K562 (cell line): Measurements from ENCODE around the gene POLR3A. TPM values are rescaled to one million over a fixed set of nuclear protein-coding genes. Genes with fewer than 3 reads are reported as not detected.
A peak's percentile ranks its signal among the peaks of the same experiment; 100 is the strongest.

Experiments used
- ATAC-seq: fragments of 200-7000 bp; cut with Tn5 transposase; 3 replicates; pipeline ENCODE4 v1.9.1; 2020; ENCODE audit warnings: moderate library complexity
- BruUV-seq: library from RNA; stranded (reverse); fragments of 400-500 nt; replicated peaks from 2 replicates; lab custom pipeline; 2021; lab: Mats Ljungman, UMichigan
- CTCF ChIA-PET: fragments of 300-600 bp; formaldehyde crosslinking; extraction: SDS; loops from one replicate; lab custom pipeline; 2021; ENCODE audit warnings: low intra/inter-chr PET ratio; lab: Yijun Ruan, JAX
- POLR2A ChIA-PET: fragments of 300-600, 350-650 bp; sonication (Branson Sonifier 250); formaldehyde crosslinking; extraction: SDS; loops from one replicate; lab custom pipeline; 2021; ENCODE audit warnings: antibody characterized with exemption, inconsistent platforms; lab: Yijun Ruan, JAX
- DNase-seq, 4 experiments: peaks; one replicate each; pipeline versions ENCODE4 v3.0.0 to v3.0.0-alpha.2; 2011 to 2018; ENCODE audit warnings: low spot score in 3 of 4, mixed read lengths in 3 of 4; ENCODE audit errors: extremely low read depth in 1 of 4
- FAIRE-seq: peaks from 2 replicates; lab custom pipeline; 2011; peaks lifted over from hg19 to GRCh38; lab: Jason Lieb, UNC
- H2AFZ ChIP-seq: 2 replicates; pipeline ENCODE4 v1.6.0; 2011; ENCODE audit warnings: low read depth, low read length, control low read depth, inconsistent platforms
- H3K27ac ChIP-seq: fragments of 200-600 bp; 3 replicates; pipeline ENCODE4 v1.8.0; 2011; ENCODE audit warnings: low read depth, mild to moderate bottlenecking, control low read depth, inconsistent platforms, low read length, moderate library complexity, mixed read lengths; ENCODE audit errors: extremely low read depth
- H3K27me3 ChIP-seq, 2 experiments: fragments of 300-600 bp in 1 of 2; 2 replicates in 1 of 2; 3 replicates in 1 of 2; pipeline versions ENCODE4 v1.6.0 to v1.8.0; 2011; ENCODE audit warnings: inconsistent platforms in 2 of 2, low read length in 2 of 2, mild to moderate bottlenecking in 1 of 2, mixed read lengths in 1 of 2, moderate library complexity in 1 of 2; ENCODE audit not compliant: control insufficient read depth in 2 of 2, insufficient read depth in 2 of 2
- H3K36me3 ChIP-seq: fragments of 300-600 bp; 3 replicates; pipeline ENCODE4 v1.8.0; 2011; ENCODE audit warnings: mild to moderate bottlenecking, low read length, inconsistent platforms; ENCODE audit not compliant: control insufficient read depth, insufficient read depth
- H3K4me1 ChIP-seq, 2 experiments: fragments of 200-600 bp in 1 of 2; replicated peaks in 1 of 2; 2 replicates in 1 of 2; 3 replicates in 1 of 2; pipeline versions ENCODE4 v1.5.1 to v1.8.0; 2011; ENCODE audit warnings: inconsistent platforms in 2 of 2, low read length in 2 of 2, mild to moderate bottlenecking in 1 of 2, mixed read lengths in 1 of 2, moderate library complexity in 1 of 2; ENCODE audit not compliant: control insufficient read depth in 2 of 2, insufficient read depth in 2 of 2
- H3K4me2 ChIP-seq: 2 replicates; pipeline ENCODE4 v1.6.1; 2011; ENCODE audit warnings: low read length, control low read depth, inconsistent platforms, mixed read lengths; ENCODE audit not compliant: insufficient read depth
- H3K4me3 ChIP-seq: fragments of 200-600 bp; sonication (generic), shearing (Covaris generic); 2 replicates; pipeline ENCODE4 v1.5.1; 2016; ENCODE audit warnings: control low read depth, inconsistent platforms
- H3K79me2 ChIP-seq: fragments of 200-600 bp; 3 replicates; pipeline ENCODE4 v1.8.0; 2011; ENCODE audit warnings: low read length, inconsistent platforms; ENCODE audit not compliant: control insufficient read depth, insufficient read depth
- H3K9ac ChIP-seq, 2 experiments: 2 replicates each; pipeline versions ENCODE4 v1.6.0 to v1.6.1; 2011; ENCODE audit warnings: low read depth in 2 of 2, low read length in 2 of 2, control low read depth in 1 of 2, inconsistent platforms in 1 of 2, mild to moderate bottlenecking in 1 of 2, mixed read lengths in 1 of 2; ENCODE audit not compliant: insufficient read depth in 1 of 2
- H3K9me1 ChIP-seq: one replicate; pipeline ENCODE4 v1.6.0; 2011; ENCODE audit warnings: inconsistent platforms, mild to moderate bottlenecking, low read length, moderate library complexity; ENCODE audit not compliant: control insufficient read depth, insufficient read depth
- H3K9me3 ChIP-seq: replicated peaks from 2 replicates; pipeline ENCODE4 v1.5.1; 2011; ENCODE audit warnings: low read depth, low read length, inconsistent platforms; ENCODE audit not compliant: control insufficient read depth, insufficient read depth
- H4K20me1 ChIP-seq: replicated peaks from 2 replicates; pipeline ENCODE4 v1.6.1; 2011; ENCODE audit warnings: low read length, inconsistent platforms, mixed read lengths; ENCODE audit not compliant: control insufficient read depth, insufficient read depth
- BCOR ChIP-seq: fragments of 450-650 bp; IDR thresholded peaks from 2 replicates; pipeline ENCODE4 v1.6.1; 2016
- CBFB ChIP-seq: sonication (generic); formaldehyde crosslinking; IDR thresholded peaks from 2 replicates; pipeline ENCODE4 v1.4.0; 2020; ENCODE audit warnings: mild to moderate bottlenecking, missing genetic modification reagents
- CCAR2 ChIP-seq: fragments of 200-400 bp; formaldehyde crosslinking; IDR thresholded peaks from 2 replicates; pipeline ENCODE4 v1.6.1; 2017; ENCODE audit warnings: mild to moderate bottlenecking, low read depth, low read length
- CHD4 ChIP-seq: fragments of 200-600 bp; sonication (generic); IDR thresholded peaks from 3 replicates; pipeline ENCODE4 v1.6.1; 2012; ENCODE audit warnings: low read depth, mild to moderate bottlenecking, mixed read lengths, low read length, inconsistent platforms; ENCODE audit not compliant: insufficient read depth, insufficient replicate concordance, poor library complexity, severe bottlenecking
- E2F3 ChIP-seq: fragments of 250-450 bp; sonication (Bioruptor Pico); IDR thresholded peaks from 2 replicates; pipeline ENCODE4 v1.4.0; 2020; ENCODE audit warnings: mild to moderate bottlenecking
- GABPB2 ChIP-seq: fragments of 250-450 bp; sonication (Bioruptor Pico); conservative IDR thresholded peaks from 2 replicates; pipeline ENCODE4 v1.5.1; 2021; ENCODE audit warnings: mild to moderate bottlenecking
- NR4A1 ChIP-seq, 2 experiments: fragments of 250-450 bp in 1 of 2; fragments of 450-650 bp in 1 of 2; sonication (Bioruptor Pico) in 1 of 2; IDR thresholded peaks; 2 replicates each; pipeline versions ENCODE4 v1.4.0 to v1.6.1; 2016 to 2020; ENCODE audit warnings: mild to moderate bottlenecking in 2 of 2, missing compliant biosample characterization in 1 of 2, missing genetic modification characterization in 1 of 2, moderate library complexity in 1 of 2
- ZNF263 ChIP-seq: sonication (generic); formaldehyde crosslinking; IDR thresholded peaks from 2 replicates; pipeline ENCODE4 v1.8.0; 2022; ENCODE audit warnings: mild to moderate bottlenecking, missing genetic modification reagents, borderline replicate concordance
- WGBS: fragments of 100-300 bp; shearing (Covaris generic); methylation state at CpG from one replicate; pipeline ENCODE4 v1.1.6; 2016; ENCODE audit warnings: low coverage, mixed read lengths; ENCODE audit not compliant: insufficient coverage; ENCODE audit errors: missing lambda C conversion rate; 5-methylcytosine and 5-hydroxymethylcytosine counted together
- in situ Hi-C: fragments of 300-500 bp; cut with MboI; formaldehyde crosslinking; loops from 4 replicates; pipeline ENCODE4 v1.15.0; 2018; ENCODE audit warnings: inconsistent platforms, mixed read lengths
- intact Hi-C: fragments of 100-400 bp; cut with micrococcal nuclease; formaldehyde crosslinking; loops from 2 replicates; pipeline ENCODE4 v1.14.2; 2022
- polyA plus RNA-seq, 8 experiments: library from polyadenylated mRNA; depleted of rRNA in 4 of 8; stranded (reverse) in 5 of 8; unstranded in 3 of 8; fragments of >200 nt; fragmentation: Nextera tagmentation in 2 of 8; fragmentation: Illumina TruSeq in 1 of 8; extraction: Ambion mirVana in 2 of 8; extraction: Trizol in 1 of 8; gene quantifications; 2 replicates each; pipeline versions ENCODE4 v1.2.1 to v1.2.3, GENCODE V29; 2011 to 2014; ENCODE audit warnings: inconsistent platforms in 1 of 8, missing spikeins in 1 of 8
- total RNA-seq, 7 experiments: library from RNA; depleted of rRNA in 6 of 7; stranded (reverse); fragments of >200 nt in 6 of 7; fragmentation: Illumina TruSeq in 2 of 7; extraction: Trizol in 2 of 7; gene quantifications; 2 replicates each; pipeline versions ENCODE4 v1.2.1 to v1.2.3, GENCODE V29; 2011 to 2021; ENCODE audit warnings: low replicate concordance in 1 of 7
- TF ChIP-seq, protein P1 (sequence below): sonication (generic); formaldehyde crosslinking; IDR thresholded peaks from 2 replicates; pipeline ENCODE4 v1.9.0; 2022; ENCODE audit warnings: mild to moderate bottlenecking, missing genetic modification reagents
- TF ChIP-seq, protein P2 (sequence below): IDR thresholded peaks from 2 replicates; pipeline ENCODE4 v1.6.1; 2012; ENCODE audit warnings: low read depth, low read length, improper control_type of control experiment, borderline replicate concordance
- TF ChIP-seq, protein P3 (sequence below): fragments of 250-450 bp; sonication (Bioruptor Pico); IDR thresholded peaks from 2 replicates; pipeline ENCODE4 v1.5.0; 2021
- TF ChIP-seq, protein P4 (sequence below): fragments of 450-650 bp; IDR thresholded peaks from 2 replicates; pipeline ENCODE4 v1.6.1; 2017; ENCODE audit warnings: antibody characterized with exemption, mild to moderate bottlenecking

The POLR3A gene
- total and polyA plus RNA-seq, 9 of the 15 experiments (the other 6 are each of a cell fraction or from before 2014, with no cell fraction given), result 14.9 to 37.0 (median 26.7) TPM

DNA sequence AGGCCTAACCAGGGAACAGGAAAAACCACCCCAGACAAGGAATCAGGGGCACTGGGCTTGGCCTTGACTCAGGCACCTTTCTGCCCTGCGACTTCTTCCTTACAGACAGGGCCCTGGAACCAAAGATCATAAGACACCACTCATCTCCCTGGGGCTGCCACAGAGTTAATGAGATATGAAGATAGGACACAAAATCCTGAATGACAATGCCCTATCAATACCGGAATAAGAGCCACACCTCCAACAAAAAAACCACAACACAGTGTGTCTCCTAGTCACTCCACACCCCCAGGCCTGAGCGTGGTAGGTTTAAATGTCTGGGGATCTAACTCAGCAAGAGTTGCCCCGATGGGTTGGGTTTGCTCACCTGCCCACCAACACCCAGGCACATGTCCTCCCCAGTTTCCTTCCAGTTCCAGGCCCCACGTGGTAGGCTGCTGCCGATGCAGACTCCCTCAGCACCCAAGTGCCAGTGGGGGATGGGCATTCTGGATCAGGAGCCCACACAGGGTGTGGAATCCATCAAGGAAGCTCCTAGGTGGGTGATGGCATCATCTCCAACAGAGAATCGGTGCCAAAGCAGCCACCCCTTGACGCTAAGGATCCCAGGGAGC lies 106.6 kb downstream of the POLR3A start:
- no peaks in the 10 kb centered on the region for H3K9me1 ChIP-seq
- H3K9me3 ChIP-seq, result no peaks in the 10 kb centered on the region
- peak overlapping the region; percentile 20; the same call in 1 of the 2 replicates for H3K4me2 ChIP-seq
- no peak for DNase-seq
- POLR2A ChIA-PET, result interaction anchor here (0.6 to 10.4 kb wide), 4 partner anchors 11 to 69 kb away, joined by 3 to 89 read pairs (median 43); no protein-coding TSS in a partner anchor
- H3K79me2 ChIP-seq, result peaks cover 76% of the 10 kb centered on the region
- peaks cover 22% of the 10 kb centered on the region for H4K20me1 ChIP-seq
- in situ Hi-C loops, result no loop called here
- H3K27ac ChIP-seq, result no peak overlapping the region
- H3K27me3 ChIP-seq, result no peaks in the 10 kb centered on the region
- no peak overlapping the region for H3K4me3 ChIP-seq
- H3K4me1 ChIP-seq, result peaks cover 36 to 46% of the 10 kb centered on the region in 2 experiments; a peak in 4 of 5 replicates
- intact Hi-C loops, result no loop called here
- no TSS peak for BruUV-seq
- WGBS, result 48% methylated on average over 8 of the region's 8 CpGs
- H2AFZ ChIP-seq, result no peak overlapping the region
- H3K9ac ChIP-seq, result peak overlapping the region; percentile 18 to 61; a peak in 2 of 4 replicates
- FAIRE-seq, result no peak
- ATAC-seq, result no peak
- peaks cover 7% of the 10 kb centered on the region; the same call in 1 of the 3 replicates for H3K36me3 ChIP-seq
- CTCF ChIA-PET, result no interaction called here
- no peak for TF ChIP-seq CHD4
- no peak for TF ChIP-seq CCAR2
- TF ChIP-seq, protein P1, sequence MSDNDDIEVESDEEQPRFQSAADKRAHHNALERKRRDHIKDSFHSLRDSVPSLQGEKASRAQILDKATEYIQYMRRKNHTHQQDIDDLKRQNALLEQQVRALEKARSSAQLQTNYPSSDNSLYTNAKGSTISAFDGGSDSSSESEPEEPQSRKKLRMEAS (CRISPR knock-in tag), result peak; percentile 66; the same call in 1 of the 2 replicates
- 0 out of 2 replicates have a peak, but pooled peaks have one; percentile 40 for TF ChIP-seq CBFB
- no peak for TF ChIP-seq E2F3 (CRISPR knock-in tag)
- no peak for TF ChIP-seq GABPB2 (CRISPR knock-in tag)
- no peak for TF ChIP-seq ZNF263 (CRISPR knock-in tag)
- no peak for TF ChIP-seq BCOR
- TF ChIP-seq, protein P2, sequence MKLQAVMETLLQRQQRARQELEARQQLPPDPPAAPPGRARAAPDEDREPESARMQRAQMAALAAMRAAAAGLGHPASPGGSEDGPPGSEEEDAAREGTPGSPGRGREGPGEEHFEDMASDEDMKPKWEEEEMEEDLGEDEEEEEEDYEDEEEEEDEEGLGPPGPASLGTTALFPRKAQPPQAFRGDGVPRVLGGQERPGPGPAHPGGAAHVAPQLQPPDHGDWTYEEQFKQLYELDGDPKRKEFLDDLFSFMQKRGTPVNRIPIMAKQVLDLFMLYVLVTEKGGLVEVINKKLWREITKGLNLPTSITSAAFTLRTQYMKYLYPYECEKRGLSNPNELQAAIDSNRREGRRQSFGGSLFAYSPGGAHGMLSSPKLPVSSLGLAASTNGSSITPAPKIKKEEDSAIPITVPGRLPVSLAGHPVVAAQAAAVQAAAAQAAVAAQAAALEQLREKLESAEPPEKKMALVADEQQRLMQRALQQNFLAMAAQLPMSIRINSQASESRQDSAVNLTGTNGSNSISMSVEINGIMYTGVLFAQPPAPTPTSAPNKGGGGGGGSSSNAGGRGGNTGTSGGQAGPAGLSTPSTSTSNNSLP, result no peak
- TF ChIP-seq, protein P3, sequence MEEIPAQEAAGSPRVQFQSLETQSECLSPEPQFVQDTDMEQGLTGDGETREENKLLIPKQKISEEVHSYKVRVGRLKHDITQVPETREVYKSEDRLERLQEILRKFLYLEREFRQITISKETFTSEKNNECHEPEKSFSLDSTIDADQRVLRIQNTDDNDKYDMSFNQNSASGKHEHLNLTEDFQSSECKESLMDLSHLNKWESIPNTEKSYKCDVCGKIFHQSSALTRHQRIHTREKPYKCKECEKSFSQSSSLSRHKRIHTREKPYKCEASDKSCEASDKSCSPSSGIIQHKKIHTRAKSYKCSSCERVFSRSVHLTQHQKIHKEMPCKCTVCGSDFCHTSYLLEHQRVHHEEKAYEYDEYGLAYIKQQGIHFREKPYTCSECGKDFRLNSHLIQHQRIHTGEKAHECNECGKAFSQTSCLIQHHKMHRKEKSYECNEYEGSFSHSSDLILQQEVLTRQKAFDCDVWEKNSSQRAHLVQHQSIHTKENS (CRISPR knock-in tag), result no peak
- TF ChIP-seq NR4A1 (CRISPR knock-in tag; IDR thresholded peaks at IDR 0.05), result no peak
- TF ChIP-seq NR4A1 (tag; IDR thresholded peaks at IDR 0.05), result 0 out of 2 replicates have a peak, but pooled peaks have one; percentile 30
- TF ChIP-seq, protein P4, sequence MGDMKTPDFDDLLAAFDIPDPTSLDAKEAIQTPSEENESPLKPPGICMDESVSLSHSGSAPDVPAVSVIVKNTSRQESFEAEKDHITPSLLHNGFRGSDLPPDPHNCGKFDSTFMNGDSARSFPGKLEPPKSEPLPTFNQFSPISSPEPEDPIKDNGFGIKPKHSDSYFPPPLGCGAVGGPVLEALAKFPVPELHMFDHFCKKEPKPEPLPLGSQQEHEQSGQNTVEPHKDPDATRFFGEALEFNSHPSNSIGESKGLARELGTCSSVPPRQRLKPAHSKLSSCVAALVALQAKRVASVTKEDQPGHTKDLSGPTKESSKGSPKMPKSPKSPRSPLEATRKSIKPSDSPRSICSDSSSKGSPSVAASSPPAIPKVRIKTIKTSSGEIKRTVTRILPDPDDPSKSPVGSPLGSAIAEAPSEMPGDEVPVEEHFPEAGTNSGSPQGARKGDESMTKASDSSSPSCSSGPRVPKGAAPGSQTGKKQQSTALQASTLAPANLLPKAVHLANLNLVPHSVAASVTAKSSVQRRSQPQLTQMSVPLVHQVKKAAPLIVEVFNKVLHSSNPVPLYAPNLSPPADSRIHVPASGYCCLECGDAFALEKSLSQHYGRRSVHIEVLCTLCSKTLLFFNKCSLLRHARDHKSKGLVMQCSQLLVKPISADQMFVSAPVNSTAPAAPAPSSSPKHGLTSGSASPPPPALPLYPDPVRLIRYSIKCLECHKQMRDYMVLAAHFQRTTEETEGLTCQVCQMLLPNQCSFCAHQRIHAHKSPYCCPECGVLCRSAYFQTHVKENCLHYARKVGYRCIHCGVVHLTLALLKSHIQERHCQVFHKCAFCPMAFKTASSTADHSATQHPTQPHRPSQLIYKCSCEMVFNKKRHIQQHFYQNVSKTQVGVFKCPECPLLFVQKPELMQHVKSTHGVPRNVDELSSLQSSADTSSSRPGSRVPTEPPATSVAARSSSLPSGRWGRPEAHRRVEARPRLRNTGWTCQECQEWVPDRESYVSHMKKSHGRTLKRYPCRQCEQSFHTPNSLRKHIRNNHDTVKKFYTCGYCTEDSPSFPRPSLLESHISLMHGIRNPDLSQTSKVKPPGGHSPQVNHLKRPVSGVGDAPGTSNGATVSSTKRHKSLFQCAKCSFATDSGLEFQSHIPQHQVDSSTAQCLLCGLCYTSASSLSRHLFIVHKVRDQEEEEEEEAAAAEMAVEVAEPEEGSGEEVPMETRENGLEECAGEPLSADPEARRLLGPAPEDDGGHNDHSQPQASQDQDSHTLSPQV, result peak; percentile 39; the same call in 1 of the 2 replicates
